ENCODE results near the gene SATB2.

GRCh38 chr2:199455210-199455544, 2.6 kb downstream of the SATB2 start:
- no peak for TF ChIP-seq CTCF (IDR thresholded peaks at IDR 0.05; ENCODE audit: poor library complexity, severe bottlenecking)
- TF ChIP-seq MXI1 (conservative IDR thresholded peaks at IDR 0.05; ENCODE audit: poor library complexity, severe bottlenecking): no peak
- TF ChIP-seq POLR2AphosphoS5 (IDR thresholded peaks at IDR 0.05): no peak
